HG02885 (cell line): ENCODE measurements around the gene MYO7B.

Experiments
- ATAC-seq: cut with Tn5 transposase; IDR thresholded peaks from one replicate; pipeline ENCODE4 v1.9.1; 2021; ENCODE audit warnings: mild to moderate bottlenecking; ENCODE audit not compliant: unreplicated experiment, poor library complexity

The MYO7B gene

GRCh38 chr2:127644066-127645025 is 108.9 kb downstream of the MYO7B start:
- no peak for ATAC-seq

GRCh38 chr2:127645026-127645394 is 109.5 kb downstream of the MYO7B start:
- ATAC-seq = no peak

GRCh38 chr2:127645395-127646291 is 110.2 kb downstream of the MYO7B start, which contains the start of gene GPR17:
GPR17 (plus strand) TSS chr2:127646153; CDS start chr2:127650736, 4,583 bp downstream.
- no peak for ATAC-seq

- no peak for ATAC-seq
Measured at GRCh38 chr2:127646487-127647241, 111.2 kb downstream of the MYO7B start.

GRCh38 chr2:127647242-127648190 is 112.0 kb downstream of the MYO7B start:
- no peak for ATAC-seq

GRCh38 chr2:127648321-127648720 is 112.8 kb downstream of the MYO7B start:
- no peak for ATAC-seq

- ATAC-seq = no peak
Measured at GRCh38 chr2:127649100-127649611, 113.7 kb downstream of the MYO7B start.

- no peak for ATAC-seq
Measured at GRCh38 chr2:127649684-127650040, 114.2 kb downstream of the MYO7B start.

GRCh38 chr2:127650041-127650784 is 114.7 kb downstream of the MYO7B start:
- ATAC-seq = no peak

- no peak for ATAC-seq
Measured at GRCh38 chr2:127650785-127651380, 115.4 kb downstream of the MYO7B start.

- no peak for ATAC-seq
Measured at GRCh38 chr2:127651381-127651809, 115.9 kb downstream of the MYO7B start.

GRCh38 chr2:127651971-127652550 is 116.6 kb downstream of the MYO7B start:
- no peak for ATAC-seq

GRCh38 chr2:127652786-127653357 is 117.4 kb downstream of the MYO7B start:
- no peak for ATAC-seq

- no peak for ATAC-seq
Measured at GRCh38 chr2:127653421-127654083, 118.1 kb downstream of the MYO7B start.

- ATAC-seq = no peak
Measured at GRCh38 chr2:127654084-127654837, 118.8 kb downstream of the MYO7B start.

- ATAC-seq = no peak
Measured at GRCh38 chr2:127654838-127655175, 119.3 kb downstream of the MYO7B start.
